NCI-H1092 treated with DMSO at 0.1 percent for 48 hours (cell line): ENCODE results near the gene PPP4R2.

Experiments
- DNase-seq: peaks from one replicate; lab custom pipeline; 2025; lab: John Stamatoyannopoulos, UW

PPP4R2 gene

GRCh38 chr3:73069775-73070444 lies 73.3 kb downstream of the PPP4R2 start:
- DNase-seq, result no peak

- no peak for DNase-seq
Measured at GRCh38 chr3:73070675-73071575, 74.3 kb downstream of the PPP4R2 start.

GRCh38 chr3:73071952-73072351 lies 75.3 kb downstream of the PPP4R2 start:
- no peak for DNase-seq

- no peak for DNase-seq
Measured at GRCh38 chr3:73072634-73073033, 76.0 kb downstream of the PPP4R2 start.

- DNase-seq, result no peak
Measured at GRCh38 chr3:73073091-73073707, 76.6 kb downstream of the PPP4R2 start.

GRCh38 chr3:73074781-73075180 lies 78.2 kb downstream of the PPP4R2 start:
- DNase-seq, result no peak

- no peak for DNase-seq
Measured at GRCh38 chr3:73080216-73080966, 83.8 kb downstream of the PPP4R2 start.

GRCh38 chr3:73081140-73081539 lies 84.5 kb downstream of the PPP4R2 start:
- no peak for DNase-seq

- DNase-seq, result no peak
Measured at GRCh38 chr3:73084170-73084569, 87.6 kb downstream of the PPP4R2 start.

- DNase-seq, result peak; percentile 23
Measured at GRCh38 chr3:73086071-73086494, 89.5 kb downstream of the PPP4R2 start.

GRCh38 chr3:73094129-73094528 lies 97.5 kb downstream of the PPP4R2 start:
- DNase-seq, result no peak

- DNase-seq, result no peak
Measured at GRCh38 chr3:73094951-73095350, 98.3 kb downstream of the PPP4R2 start.

- no peak for DNase-seq
Measured at GRCh38 chr3:73096169-73096568, 99.6 kb downstream of the PPP4R2 start.

- no peak for DNase-seq
Measured at GRCh38 chr3:73098026-73098425, 101.4 kb downstream of the PPP4R2 start.

GRCh38 chr3:73098873-73099272 lies 102.3 kb downstream of the PPP4R2 start:
- no peak for DNase-seq

- DNase-seq, result peak; percentile 66
Measured at GRCh38 chr3:73100741-73101559, 104.3 kb downstream of the PPP4R2 start.

- DNase-seq, result no peak
Measured at GRCh38 chr3:73101881-73102280, 105.3 kb downstream of the PPP4R2 start.

- DNase-seq, result no peak
Measured at GRCh38 chr3:73107215-73107614, 110.6 kb downstream of the PPP4R2 start.

GRCh38 chr3:73107676-73108187 lies 111.1 kb downstream of the PPP4R2 start:
- DNase-seq, result no peak

- DNase-seq, result no peak
Measured at GRCh38 chr3:73108750-73109149, 112.1 kb downstream of the PPP4R2 start.

GRCh38 chr3:73110530-73110929 lies 113.9 kb downstream of the PPP4R2 start:
- no peak for DNase-seq
